SU-DHL-6 (cell line): Measurements from ENCODE around the gene ZRANB3.

Source experiments
- EZH2phosphoT487 ChIP-seq: fragments of 200-600 bp; sonication (generic), shearing (Covaris generic); conservative IDR thresholded peaks from 2 replicates; pipeline ENCODE4 v1.6.1; 2018; ENCODE audit warnings: mild to moderate bottlenecking, antibody characterized with exemption, low read length, moderate library complexity, mixed read lengths
- TF ChIP-seq, protein P1 (sequence below): fragments of 200-600 bp; sonication (generic); IDR thresholded peaks from one replicate; pipeline ENCODE4 v1.5.1; 2017; ENCODE audit warnings: antibody characterized with exemption, mild to moderate bottlenecking, low read length, moderate library complexity; ENCODE audit not compliant: insufficient read depth, poor library complexity, severe bottlenecking

DNA sequence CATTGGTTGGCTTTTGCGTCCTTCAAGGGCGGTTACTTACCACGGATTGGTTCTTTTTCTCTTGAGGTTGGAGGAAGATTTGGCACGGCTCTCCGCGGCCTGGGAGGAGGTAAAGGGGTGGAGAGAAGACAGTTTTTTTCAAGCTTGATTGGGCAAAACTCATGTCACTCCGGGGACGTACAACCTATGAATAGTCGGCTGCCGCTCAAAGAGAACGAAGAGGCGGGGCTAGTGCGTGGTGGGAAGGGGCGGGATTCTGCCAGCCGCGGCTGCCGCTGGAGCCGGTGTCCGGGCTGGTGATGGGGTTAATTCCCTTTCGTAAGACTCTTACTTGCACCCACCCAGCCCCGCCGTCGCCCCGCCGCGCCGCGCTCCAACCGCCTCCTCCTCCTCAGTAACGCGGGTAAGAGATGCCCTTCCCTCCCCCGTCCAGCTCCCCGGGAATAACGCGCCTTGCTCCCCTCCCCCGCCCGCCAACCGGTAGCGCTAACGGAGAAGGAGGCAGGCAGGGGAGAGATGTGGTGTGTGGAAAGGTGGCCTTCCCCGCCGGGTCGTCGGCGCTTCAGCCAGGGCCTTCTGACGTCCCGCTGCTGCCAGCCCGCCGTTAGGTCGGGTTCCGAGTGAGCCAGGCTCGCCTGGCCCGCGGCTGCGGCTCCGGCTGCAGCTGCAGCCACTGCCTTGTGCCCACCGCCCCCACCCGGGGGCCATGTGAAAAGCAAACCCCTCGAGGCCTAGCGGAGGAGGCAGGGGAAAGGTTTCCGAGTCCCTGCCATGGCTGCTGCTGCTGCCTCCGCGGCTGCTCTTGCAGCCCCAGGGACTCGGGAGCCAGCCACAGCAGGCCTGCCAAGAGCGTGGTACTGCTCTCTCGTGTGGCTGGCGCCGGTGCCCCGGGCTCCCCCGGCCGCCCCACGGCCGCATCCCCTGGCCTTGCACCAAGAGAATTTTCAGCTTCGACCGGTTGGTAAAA is 496 bp upstream of the ZRANB3 start, which contains the start of gene R3HDM1:
- TF ChIP-seq, protein P1, sequence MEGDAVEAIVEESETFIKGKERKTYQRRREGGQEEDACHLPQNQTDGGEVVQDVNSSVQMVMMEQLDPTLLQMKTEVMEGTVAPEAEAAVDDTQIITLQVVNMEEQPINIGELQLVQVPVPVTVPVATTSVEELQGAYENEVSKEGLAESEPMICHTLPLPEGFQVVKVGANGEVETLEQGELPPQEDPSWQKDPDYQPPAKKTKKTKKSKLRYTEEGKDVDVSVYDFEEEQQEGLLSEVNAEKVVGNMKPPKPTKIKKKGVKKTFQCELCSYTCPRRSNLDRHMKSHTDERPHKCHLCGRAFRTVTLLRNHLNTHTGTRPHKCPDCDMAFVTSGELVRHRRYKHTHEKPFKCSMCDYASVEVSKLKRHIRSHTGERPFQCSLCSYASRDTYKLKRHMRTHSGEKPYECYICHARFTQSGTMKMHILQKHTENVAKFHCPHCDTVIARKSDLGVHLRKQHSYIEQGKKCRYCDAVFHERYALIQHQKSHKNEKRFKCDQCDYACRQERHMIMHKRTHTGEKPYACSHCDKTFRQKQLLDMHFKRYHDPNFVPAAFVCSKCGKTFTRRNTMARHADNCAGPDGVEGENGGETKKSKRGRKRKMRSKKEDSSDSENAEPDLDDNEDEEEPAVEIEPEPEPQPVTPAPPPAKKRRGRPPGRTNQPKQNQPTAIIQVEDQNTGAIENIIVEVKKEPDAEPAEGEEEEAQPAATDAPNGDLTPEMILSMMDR = no peak
- TF ChIP-seq EZH2phosphoT487 = no peak
